22Rv1 (cell line): ENCODE measurements around the gene NBAS.
"Not testable (repeated sequence)": the region's sequence is repeated elsewhere in the genome, so short reads cannot be mapped to it uniquely, and the experiment has no call there.

Experiments
- H3K27ac ChIP-seq: fragments of 450-650 bp; 2 replicates; pipeline ENCODE4 v1.5.1; 2017
- CTCF ChIP-seq: fragments of 450-650 bp; IDR thresholded peaks from 2 replicates; pipeline ENCODE4 v1.5.1; 2017; ENCODE audit warnings: mild to moderate bottlenecking
- ZFX ChIP-seq: fragments of 450-650 bp; IDR thresholded peaks from 2 replicates; pipeline ENCODE4 v1.6.1; 2017; ENCODE audit warnings: antibody characterized with exemption, borderline replicate concordance

NBAS gene

GRCh38 chr2:15547115-15547876 lies 13.8 kb downstream of the NBAS start:
- no peak for TF ChIP-seq CTCF
- TF ChIP-seq ZFX, result no peak
- H3K27ac ChIP-seq, result no peak overlapping the region

- no peak overlapping the region for H3K27ac ChIP-seq
- TF ChIP-seq ZFX, result no peak
- TF ChIP-seq CTCF, result peak; percentile 84
Observed at GRCh38 chr2:15546297-15547098, 14.6 kb downstream of the NBAS start.

DNA sequence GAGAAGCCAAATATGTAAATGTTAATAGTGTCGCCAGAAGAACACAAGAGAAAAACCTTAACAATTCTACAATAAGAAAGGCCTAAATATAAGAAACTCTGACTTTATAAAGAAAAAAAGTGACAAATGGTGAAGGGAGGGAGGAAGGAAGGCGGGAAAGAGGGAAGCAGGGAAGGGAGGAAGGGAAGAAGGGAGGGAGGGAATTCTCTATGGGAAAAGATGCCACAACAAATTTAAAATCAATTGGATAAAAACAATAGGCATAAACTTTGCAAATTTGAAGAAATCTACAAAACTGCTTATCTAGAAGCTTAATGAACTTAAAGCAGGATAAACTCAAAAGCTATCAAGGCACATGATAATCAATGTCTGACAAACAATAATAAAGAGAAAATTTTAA lies 16.9 kb downstream of the NBAS start:
- TF ChIP-seq CTCF, result no peak
- TF ChIP-seq ZFX, result no peak
- H3K27ac ChIP-seq, result no peak overlapping the region

DNA sequence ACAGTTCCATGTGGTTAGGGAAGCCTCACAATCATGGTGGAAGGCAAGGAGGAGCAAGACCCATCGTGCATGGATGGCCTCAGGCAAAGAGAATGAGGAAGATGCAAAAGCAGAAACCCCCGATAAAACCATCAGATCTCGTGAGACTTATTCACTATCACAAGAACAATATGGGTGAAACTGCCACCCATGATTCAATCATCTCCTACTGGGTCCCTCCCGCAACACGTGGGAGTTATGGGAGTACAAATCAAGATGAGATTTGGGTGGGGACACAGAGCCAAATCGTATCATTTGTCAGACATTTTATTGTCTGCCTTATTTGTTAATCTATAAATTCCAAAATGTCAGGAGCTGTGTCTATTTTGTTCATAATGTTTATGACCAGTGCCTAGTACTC lies 17.6 kb downstream of the NBAS start:
- no peak overlapping the region for H3K27ac ChIP-seq
- TF ChIP-seq ZFX, result no peak
- no peak for TF ChIP-seq CTCF

DNA sequence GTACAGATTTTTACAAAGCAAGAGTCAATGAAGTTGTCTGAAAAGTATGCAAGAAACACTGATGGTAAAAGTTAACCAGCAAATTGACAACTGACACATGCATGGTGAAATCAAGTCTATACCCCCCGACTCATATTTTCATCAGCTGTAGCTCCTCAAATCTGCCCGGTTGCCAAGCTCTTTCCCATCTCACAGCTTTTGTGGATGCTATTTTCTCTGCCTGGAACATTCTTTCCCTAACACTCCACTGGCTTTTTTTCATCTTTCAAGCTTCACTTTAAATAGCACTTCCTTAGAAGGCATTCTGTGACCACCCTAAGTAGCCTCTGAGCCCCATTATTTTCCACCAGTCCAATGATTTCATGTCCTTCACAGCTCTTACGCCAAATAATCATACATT lies 18.1 kb downstream of the NBAS start:
- no peak overlapping the region for H3K27ac ChIP-seq
- no peak for TF ChIP-seq ZFX
- no peak for TF ChIP-seq CTCF

DNA sequence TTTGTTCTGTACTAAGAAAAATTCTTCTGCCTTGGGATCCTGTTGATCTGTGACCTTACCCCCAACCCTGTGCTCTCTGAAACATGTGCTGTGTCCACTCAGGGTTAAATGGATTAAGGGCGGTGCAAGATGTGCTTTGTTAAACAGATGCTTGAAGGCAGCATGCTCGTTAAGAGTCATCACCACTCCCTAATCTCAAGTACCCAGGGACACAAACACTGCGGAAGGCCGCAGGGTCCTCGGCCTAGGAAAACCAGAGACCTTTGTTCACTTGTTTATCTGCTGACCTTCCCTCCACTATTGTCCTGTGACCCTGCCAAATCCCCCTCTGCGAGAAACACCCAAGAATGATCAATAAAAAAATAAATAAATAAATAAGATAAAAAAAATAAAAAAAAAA lies 18.9 kb downstream of the NBAS start:
- not testable (repeated sequence) for H3K27ac ChIP-seq

DNA sequence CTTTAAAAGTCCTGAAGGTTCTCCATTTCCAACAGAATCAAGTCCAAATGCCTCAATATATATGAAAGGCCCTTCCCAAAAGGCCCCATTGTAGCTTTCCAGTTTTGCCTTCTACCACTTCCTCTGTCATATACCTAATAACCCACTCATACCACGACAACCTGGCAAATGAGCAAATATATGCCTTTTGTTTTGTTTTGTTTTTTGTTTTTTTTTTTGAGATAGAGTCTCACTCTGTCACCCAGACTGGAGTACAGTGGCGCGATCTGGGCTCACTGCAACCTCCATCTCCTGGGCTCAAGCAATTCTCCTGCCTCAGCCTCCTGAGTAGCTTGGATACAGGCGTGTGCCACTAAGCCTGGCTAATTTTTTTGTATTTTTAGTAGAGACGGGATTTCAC lies 20.6 kb downstream of the NBAS start:
- H3K27ac ChIP-seq, result not testable (repeated sequence)

DNA sequence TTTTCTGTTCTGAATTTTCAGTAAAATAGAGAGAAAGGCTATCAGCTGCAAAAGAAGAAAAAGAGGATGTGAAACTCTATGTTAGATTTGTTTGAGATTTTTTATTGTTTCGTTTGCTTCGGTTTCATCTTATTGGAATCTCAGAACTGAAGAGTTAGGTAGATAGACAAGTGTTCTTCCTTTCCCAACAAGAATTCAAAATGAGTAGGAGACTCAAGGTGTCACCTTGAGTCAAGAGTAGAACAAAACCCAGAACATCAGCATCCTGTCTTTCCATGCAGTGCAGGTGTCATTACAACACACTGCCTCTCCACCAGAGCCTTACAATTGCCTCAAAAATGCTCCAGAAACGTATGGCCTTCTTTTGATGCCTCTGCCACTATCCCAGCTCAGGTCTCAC lies 21.1 kb downstream of the NBAS start:
- TF ChIP-seq ZFX (no peak), CTCF (no peak)
- no peak overlapping the region for H3K27ac ChIP-seq
